DMS53 (cell line): Measurements from ENCODE around the gene SCYGR3.
"Not testable (repeated sequence)": the region's sequence is repeated elsewhere in the genome, so short reads cannot be mapped to it uniquely, and the experiment has no call there.

ENCODE experiments used
- DNase-seq: peaks from one replicate; lab custom pipeline; 2025; lab: John Stamatoyannopoulos, UW

Gene SCYGR3

GRCh38 chr2:227613272-227613660 lies 1.4 kb downstream of the SCYGR3 start:
- no peak for DNase-seq

- DNase-seq, result peak; percentile 57
These were observed 1.9 kb downstream of the SCYGR3 start for GRCh38 chr2:227612546-227613271.

GRCh38 chr2:227610123-227610522 lies 4.5 kb downstream of the SCYGR3 start:
- DNase-seq, result peak; percentile 19

GRCh38 chr2:227608561-227609338 lies 5.9 kb downstream of the SCYGR3 start:
- peak; percentile 86 for DNase-seq

GRCh38 chr2:227607941-227608340 lies 6.7 kb downstream of the SCYGR3 start:
- DNase-seq, result peak; percentile 28

GRCh38 chr2:227606476-227606875 lies 8.2 kb downstream of the SCYGR3 start:
- no peak for DNase-seq

GRCh38 chr2:227602358-227602757 lies 12.3 kb downstream of the SCYGR3 start:
- DNase-seq, result no peak

GRCh38 chr2:227598835-227599503 lies 15.7 kb downstream of the SCYGR3 start, which contains the start of gene SCYGR2:
TSS of gene SCYGR2 (plus strand) at chr2:227598893. CDS start at chr2:227598893, 0 bp downstream.
- not testable (repeated sequence) for DNase-seq

GRCh38 chr2:227597998-227598397 lies 16.6 kb downstream of the SCYGR3 start:
- no peak for DNase-seq

- DNase-seq, result no peak
These were observed 17.6 kb downstream of the SCYGR3 start for GRCh38 chr2:227597036-227597435.

GRCh38 chr2:227595797-227596196 lies 18.8 kb downstream of the SCYGR3 start:
- no peak for DNase-seq

- no peak for DNase-seq
These were observed 21.8 kb downstream of the SCYGR3 start for GRCh38 chr2:227592694-227593387.

- DNase-seq, result no peak
These were observed 32.3 kb downstream of the SCYGR3 start for GRCh38 chr2:227582369-227582768.

GRCh38 chr2:227579791-227580190 lies 34.8 kb downstream of the SCYGR3 start:
- peak; percentile 24 for DNase-seq

- no peak for DNase-seq
These were observed 36.0 kb downstream of the SCYGR3 start for GRCh38 chr2:227578642-227579041.

GRCh38 chr2:227577555-227577954 lies 37.1 kb downstream of the SCYGR3 start:
- no peak for DNase-seq

- no peak for DNase-seq
These were observed 37.8 kb downstream of the SCYGR3 start for GRCh38 chr2:227576812-227577211.

- DNase-seq, result peak; percentile 19
These were observed 38.5 kb downstream of the SCYGR3 start for GRCh38 chr2:227576110-227576509.

- DNase-seq, result no peak
These were observed 44.0 kb downstream of the SCYGR3 start for GRCh38 chr2:227570615-227571014.

GRCh38 chr2:227568852-227569169 lies 45.8 kb downstream of the SCYGR3 start:
- no peak for DNase-seq

- DNase-seq, result no peak
These were observed 48.6 kb downstream of the SCYGR3 start for GRCh38 chr2:227566012-227566411.

- no peak for DNase-seq
These were observed 49.6 kb downstream of the SCYGR3 start for GRCh38 chr2:227565080-227565479.
